ENCODE measurements around the gene NIF3L1. TPM values are rescaled to one million over a fixed set of nuclear protein-coding genes. Genes with fewer than 3 reads are reported as not detected.
A peak's percentile ranks its signal among the peaks of the same experiment; 100 is the strongest.

The NIF3L1 gene
- total RNA-seq, 3 donors from 2014 or later = 18.1 to 25.2 (median 23.6) TPM

GRCh38 chr2:200909958-200910357 is 20.8 kb downstream of the NIF3L1 start:
- Mint-ChIP-seq H3K27me3 (ENCODE audit: low read depth) (no peaks in the 10 kb centered on the region), H3K9me3 (no peaks in the 10 kb centered on the region), H3K4me1 (ENCODE audit: low read depth) (no peaks in the 10 kb centered on the region), H3K4me3 (no peak overlapping the region), H3K36me3 (ENCODE audit: insufficient read depth) (peaks cover 22% of the 10 kb centered on the region)
- DNase-seq = no peak
- no peak for ATAC-seq

DNA sequence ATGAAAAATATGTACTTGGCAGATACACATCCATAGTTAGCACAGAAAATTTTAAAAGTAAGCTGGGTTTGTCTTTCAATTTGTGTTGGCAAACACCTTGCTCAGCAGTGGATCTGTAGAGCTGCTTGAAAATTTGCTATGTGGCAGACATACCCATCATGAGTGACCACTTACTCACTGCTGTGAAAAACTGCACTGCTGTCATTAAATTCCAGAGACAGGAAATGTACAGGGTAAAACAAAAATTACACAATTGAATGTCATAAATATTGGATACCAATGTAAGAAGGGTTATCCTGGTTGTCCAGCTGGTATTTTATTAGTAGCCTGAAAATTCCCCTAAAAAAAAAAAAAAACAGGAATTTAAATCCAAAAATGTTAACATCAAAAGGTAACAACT is 24.5 kb downstream of the NIF3L1 start:
- peaks cover 24% of the 10 kb centered on the region for H3K36me3 Mint-ChIP-seq (ENCODE audit: insufficient read depth)
- H3K9me3 Mint-ChIP-seq = no peaks in the 10 kb centered on the region
- no peak for ATAC-seq
- DNase-seq = no peak
- H3K4me3 Mint-ChIP-seq = no peak overlapping the region
- H3K27me3 Mint-ChIP-seq (ENCODE audit: low read depth) = no peaks in the 10 kb centered on the region
- no peaks in the 10 kb centered on the region for H3K4me1 Mint-ChIP-seq (ENCODE audit: low read depth)

- peaks cover 15% of the 10 kb centered on the region for H3K36me3 Mint-ChIP-seq (ENCODE audit: insufficient read depth)
- H3K27me3 Mint-ChIP-seq (ENCODE audit: low read depth) = no peaks in the 10 kb centered on the region
- peak; percentile 72 to 83 for ATAC-seq
- H3K4me1 Mint-ChIP-seq (ENCODE audit: low read depth) = peaks cover 7% of the 10 kb centered on the region
- no peak overlapping the region for H3K4me3 Mint-ChIP-seq
- no peaks in the 10 kb centered on the region for H3K9me3 Mint-ChIP-seq
- DNase-seq = no peak
Measured at GRCh38 chr2:200922439-200922838, 33.3 kb downstream of the NIF3L1 start.

DNA sequence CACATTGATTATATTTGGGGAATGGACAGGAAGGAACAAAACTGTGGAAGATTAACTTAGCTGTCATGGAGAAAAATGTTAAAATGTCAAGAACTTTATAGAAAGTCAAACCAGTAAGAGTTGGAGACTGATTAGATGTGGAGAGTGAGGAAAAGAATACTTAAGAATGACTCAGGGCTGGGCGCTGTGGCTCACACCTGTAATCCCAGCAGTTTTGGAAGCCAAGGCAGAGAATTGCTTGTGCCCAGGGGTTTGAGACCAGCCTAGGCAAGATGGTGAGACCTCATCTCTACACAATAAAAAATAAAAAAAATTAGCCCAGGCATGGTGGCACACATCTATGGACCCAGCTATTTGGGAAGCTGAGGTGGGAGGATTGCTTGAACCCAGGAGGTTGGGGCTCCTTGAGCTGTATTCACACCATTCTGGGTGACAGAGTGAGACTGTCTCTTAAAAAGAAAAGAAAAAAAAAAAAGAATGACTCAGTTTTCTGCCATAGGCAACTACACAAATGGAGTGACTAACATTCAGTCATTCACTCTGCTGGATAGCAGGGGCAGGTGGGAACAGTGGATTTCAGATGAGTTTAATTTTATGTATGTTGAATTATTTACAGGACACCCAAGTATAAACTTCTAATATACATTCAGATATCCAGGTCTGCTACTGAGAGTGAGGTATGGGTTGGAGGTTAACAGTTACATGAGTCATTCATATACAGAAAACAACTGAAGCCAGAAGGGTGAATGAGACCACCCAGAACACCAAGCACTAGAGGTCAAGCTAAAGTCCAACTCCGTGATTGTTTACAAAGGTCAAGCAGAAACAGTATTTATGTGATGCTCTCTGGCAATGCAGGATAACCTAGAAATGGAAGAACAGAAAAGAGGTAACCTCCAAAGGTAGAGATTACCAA is 40.4 kb downstream of the NIF3L1 start:
- Mint-ChIP-seq H3K4me1 (ENCODE audit: low read depth) (peaks cover 14% of the 10 kb centered on the region), H3K4me3 (no peak overlapping the region), H3K36me3 (ENCODE audit: insufficient read depth) (peaks cover 25% of the 10 kb centered on the region), H3K9me3 (no peaks in the 10 kb centered on the region), H3K27me3 (ENCODE audit: low read depth) (no peaks in the 10 kb centered on the region)
- peak; percentile 82 to 85 for ATAC-seq
- no peak for DNase-seq

- Mint-ChIP-seq H3K4me1 (ENCODE audit: low read depth) (peaks cover 14% of the 10 kb centered on the region), H3K9me3 (no peaks in the 10 kb centered on the region), H3K36me3 (ENCODE audit: insufficient read depth) (peaks cover 29% of the 10 kb centered on the region), H3K27me3 (ENCODE audit: low read depth) (no peaks in the 10 kb centered on the region), H3K4me3 (no peak overlapping the region)
- no peak for DNase-seq
- ATAC-seq = no peak
Measured at GRCh38 chr2:200930947-200931626, 41.9 kb downstream of the NIF3L1 start.

DNA sequence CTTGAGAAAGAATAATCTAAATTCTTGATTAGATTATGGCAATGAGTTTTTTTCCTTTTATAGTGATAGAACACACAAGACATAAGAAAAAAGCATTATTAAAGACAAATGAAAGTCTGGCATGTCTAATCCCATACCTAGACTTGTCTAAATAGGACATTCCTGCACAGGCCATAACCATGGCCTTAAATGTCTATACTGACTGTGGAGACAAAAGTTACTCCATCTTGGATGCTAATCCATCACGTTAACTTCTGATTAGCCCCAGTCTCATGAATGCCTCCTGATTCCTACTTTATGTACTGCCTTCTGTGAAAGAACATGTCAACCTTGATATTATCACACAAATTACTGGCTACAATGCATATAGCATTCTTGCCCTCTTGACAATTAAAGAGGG is 50.7 kb downstream of the NIF3L1 start:
- H3K36me3 Mint-ChIP-seq (ENCODE audit: insufficient read depth) = peaks cover 41% of the 10 kb centered on the region
- DNase-seq = no peak
- H3K4me1 Mint-ChIP-seq (ENCODE audit: low read depth) = peaks cover 13% of the 10 kb centered on the region
- no peak overlapping the region for H3K4me3 Mint-ChIP-seq
- no peak for ATAC-seq
- H3K9me3 Mint-ChIP-seq = no peaks in the 10 kb centered on the region
- no peaks in the 10 kb centered on the region for H3K27me3 Mint-ChIP-seq (ENCODE audit: low read depth)

DNA sequence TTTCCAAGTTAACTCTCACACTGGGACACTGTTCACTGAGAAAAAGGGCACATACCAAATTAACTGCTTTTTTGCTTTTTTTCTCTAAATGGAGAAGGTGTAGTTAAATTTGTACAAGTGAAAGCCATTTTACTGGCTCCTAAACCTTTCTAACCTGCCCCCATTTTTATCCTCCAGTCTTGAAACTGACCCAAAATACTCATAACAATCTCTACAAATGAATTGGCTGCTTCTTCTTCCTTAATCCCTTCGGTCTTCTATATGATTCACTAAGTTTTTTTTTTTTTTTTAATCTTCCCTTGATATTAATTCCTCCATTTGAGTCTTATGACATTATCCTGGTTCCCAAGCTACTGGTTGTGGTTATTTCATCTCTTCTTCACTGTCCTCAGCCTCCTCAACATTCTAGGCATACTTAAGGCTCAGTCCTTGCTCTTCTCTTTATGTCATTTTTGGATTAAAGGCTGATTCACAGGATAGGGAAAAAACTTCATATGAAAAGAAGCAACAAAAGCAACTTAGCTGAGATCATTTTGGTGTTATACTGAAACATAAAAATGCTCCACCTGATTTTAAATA is 54.4 kb downstream of the NIF3L1 start:
- Mint-ChIP-seq H3K9me3 (no peaks in the 10 kb centered on the region), H3K27me3 (ENCODE audit: low read depth) (no peaks in the 10 kb centered on the region), H3K4me3 (no peak overlapping the region), H3K4me1 (ENCODE audit: low read depth) (peaks cover 18% of the 10 kb centered on the region), H3K36me3 (ENCODE audit: insufficient read depth) (peaks cover 41% of the 10 kb centered on the region)
- DNase-seq (no peak), ATAC-seq (peak in 1 of 2 donors; percentile 32)

DNA sequence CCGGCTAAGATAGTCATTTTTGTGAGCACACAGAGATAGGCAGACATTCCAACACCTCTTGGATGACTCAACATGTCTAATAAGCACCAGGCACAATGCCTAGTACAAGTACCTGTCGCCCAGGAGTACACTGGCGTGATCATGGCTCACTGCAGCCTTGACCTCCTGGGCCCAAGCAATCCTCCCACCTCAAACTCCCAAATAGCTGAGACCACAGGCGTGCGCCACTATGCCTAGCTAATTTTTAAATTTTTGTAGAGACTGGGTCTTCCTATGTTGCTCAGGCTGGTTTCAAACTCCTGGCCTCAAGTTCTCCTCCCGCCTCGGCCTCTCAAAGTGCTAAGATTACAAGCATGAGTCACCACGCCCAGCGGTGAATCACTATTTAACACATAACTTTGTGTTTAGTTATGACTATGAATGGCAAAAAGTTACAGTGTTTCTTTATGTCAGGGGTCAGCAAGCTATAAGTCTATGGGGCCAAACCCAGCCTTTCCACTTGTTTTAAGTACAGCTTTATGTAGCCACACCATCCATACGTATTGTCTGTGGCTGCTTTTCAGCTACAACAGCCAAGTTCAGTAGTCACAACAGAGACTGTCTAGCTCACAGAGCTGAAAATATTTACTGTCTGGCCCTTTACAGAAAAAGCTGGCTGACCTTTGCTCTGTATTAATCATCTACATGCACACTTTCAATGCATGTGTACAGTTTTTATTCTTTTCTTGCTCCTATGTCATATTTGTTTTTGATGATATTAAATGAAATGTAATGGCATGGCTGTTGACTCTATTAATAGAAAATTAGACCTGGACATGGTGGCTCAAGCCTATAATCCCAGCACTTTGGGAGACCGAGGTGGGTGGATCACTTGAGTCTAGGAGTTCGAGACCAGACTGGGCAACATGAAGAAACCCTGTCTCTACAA is 55.6 kb downstream of the NIF3L1 start:
- Mint-ChIP-seq H3K9me3 (no peaks in the 10 kb centered on the region), H3K4me3 (no peak overlapping the region), H3K27me3 (ENCODE audit: low read depth) (no peaks in the 10 kb centered on the region), H3K36me3 (ENCODE audit: insufficient read depth) (peaks cover 41% of the 10 kb centered on the region), H3K4me1 (ENCODE audit: low read depth) (peaks cover 18% of the 10 kb centered on the region)
- DNase-seq = peak; percentile 37
- ATAC-seq = peak; percentile 86 to 90

DNA sequence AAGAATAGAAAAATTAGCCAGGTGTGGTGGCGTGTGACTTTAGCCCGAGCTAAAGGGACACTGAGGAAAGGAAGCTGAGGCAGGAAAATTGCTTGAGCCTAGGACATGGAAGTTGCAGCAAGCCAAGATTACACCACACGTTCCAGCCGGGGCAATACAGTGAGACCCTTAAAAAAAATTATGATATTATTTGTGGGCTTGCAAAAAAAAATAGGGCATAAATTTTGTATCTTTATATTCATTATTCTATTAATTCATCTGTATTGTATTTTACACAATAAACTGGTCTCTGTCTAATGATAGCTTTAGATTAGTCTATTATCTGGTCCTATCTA is 56.2 kb downstream of the NIF3L1 start:
- Mint-ChIP-seq H3K4me3 (no peak overlapping the region), H3K9me3 (no peaks in the 10 kb centered on the region), H3K27me3 (ENCODE audit: low read depth) (no peaks in the 10 kb centered on the region), H3K4me1 (ENCODE audit: low read depth) (peaks cover 18% of the 10 kb centered on the region), H3K36me3 (ENCODE audit: insufficient read depth) (peaks cover 40% of the 10 kb centered on the region)
- DNase-seq (no peak), ATAC-seq (no peak)

DNA sequence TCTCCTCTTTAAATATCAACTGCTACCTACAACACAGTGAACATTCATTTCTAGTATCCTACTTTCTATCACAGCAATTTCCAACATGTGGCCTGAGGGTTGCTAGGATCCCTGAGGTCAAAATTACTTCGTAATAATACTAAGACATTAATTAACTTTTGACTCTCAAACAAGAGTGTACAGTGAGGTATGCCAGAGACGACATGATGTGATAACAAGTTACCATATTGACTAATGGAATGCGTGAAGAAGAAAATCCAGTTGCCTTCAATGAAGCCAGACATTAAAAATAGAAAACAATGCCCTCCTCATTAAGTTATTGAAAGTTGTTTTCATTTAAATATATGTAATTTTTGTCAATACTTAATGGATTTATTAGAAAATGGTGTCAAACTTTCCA is 61.2 kb downstream of the NIF3L1 start:
- no peaks in the 10 kb centered on the region for H3K4me1 Mint-ChIP-seq (ENCODE audit: low read depth)
- no peak overlapping the region for H3K4me3 Mint-ChIP-seq
- H3K9me3 Mint-ChIP-seq = no peaks in the 10 kb centered on the region
- no peak for DNase-seq
- peaks cover 31% of the 10 kb centered on the region for H3K36me3 Mint-ChIP-seq (ENCODE audit: insufficient read depth)
- no peak for ATAC-seq
- H3K27me3 Mint-ChIP-seq (ENCODE audit: low read depth) = no peaks in the 10 kb centered on the region

Other genes with a start within 250 kb of the NIF3L1 start
- 100 to 1,000 TPM; 466 to 484 (median 470) TPM for gene BZW1, start 77.5 kb upstream of the NIF3L1 start, total RNA-seq
- gene CLK1, start 24.7 kb upstream of the NIF3L1 start, total RNA-seq = 100 to 1,000 TPM in 2 of 3 donors, 10 to 100 TPM in 1; 90.1 to 113 (median 108) TPM
- gene PPIL3, start 294 bp upstream of the NIF3L1 start, total RNA-seq = 10 to 100 TPM; 24.1 to 49.3 (median 30.2) TPM
- gene ORC2, start 74.3 kb downstream of the NIF3L1 start, total RNA-seq = 10 to 100 TPM; 42.7 to 52.4 (median 45.9) TPM
- 10 to 100 TPM; 27.2 to 33.3 (median 27.7) TPM for gene HYCC2, start 182.3 kb downstream of the NIF3L1 start, total RNA-seq
- 100 to 1,000 TPM; 113 to 124 (median 121) TPM for gene NDUFB3, start 182.6 kb downstream of the NIF3L1 start, total RNA-seq
- 100 to 1,000 TPM; 279 to 340 (median 291) TPM for gene CFLAR, start 226.8 kb downstream of the NIF3L1 start, total RNA-seq

Data from activated T-cell treated with anti-CD3 and anti-CD28 coated beads, Interleukin-2, amount 50 U/mL, for 4 hours (primary cell).